H1 (cell line): ENCODE measurements around the gene ASAP2. TPM values are rescaled to one million over a fixed set of nuclear protein-coding genes. Genes with fewer than 3 reads are reported as not detected.

Experiments
- FOSL1 ChIP-seq: IDR thresholded peaks from 2 replicates; pipeline ENCODE4 v1.6.1; 2011; ENCODE audit warnings: mild to moderate bottlenecking, low read depth, low read length, moderate library complexity; ENCODE audit not compliant: insufficient read depth
- KDM1A ChIP-seq: fragments of 200-600, 300-600 bp; sonication (generic); IDR thresholded peaks from 2 replicates; pipeline ENCODE4 v1.7.1; 2016; ENCODE audit warnings: mild to moderate bottlenecking, low read length, borderline replicate concordance
- NANOG ChIP-seq: IDR thresholded peaks from 2 replicates; pipeline ENCODE4 v1.6.1; 2011; ENCODE audit warnings: low read length, low read depth, mild to moderate bottlenecking, inconsistent platforms; ENCODE audit not compliant: insufficient read depth, poor library complexity, severe bottlenecking
- RFX5 ChIP-seq: IDR thresholded peaks from 2 replicates; pipeline ENCODE4 v1.6.1; 2011; ENCODE audit warnings: low read depth, low read length, improper control_type of control experiment, borderline replicate concordance
- RXRA ChIP-seq: IDR thresholded peaks from 2 replicates; pipeline ENCODE4 v1.6.1; 2011; ENCODE audit warnings: low read depth, mild to moderate bottlenecking, low read length, moderate library complexity; ENCODE audit not compliant: insufficient read depth
- polyA plus RNA-seq, 7 experiments: library from polyadenylated mRNA; depleted of rRNA in 3 of 7; stranded (reverse) in 5 of 7; unstranded in 2 of 7; fragments of >200 nt in 5 of 7; fragments of 200-250 nt in 2 of 7; gene quantifications; 1 replicate in 5 of 7; 2 replicates in 1 of 7; 4 replicates in 1 of 7; pipeline versions ENCODE4 v1.2.1 to v1.2.3, GENCODE V29; 2011 to 2013; ENCODE audit warnings: missing spikeins in 2 of 7, mixed read lengths in 2 of 7
- total RNA-seq: library from RNA; stranded (reverse); fragmentation: NEBNext Ultra II Directional; extraction: Animal tissue kit (Norgen Biotek cat#: 25700); gene quantifications from 2 replicates; pipeline ENCODE4 v1.2.1, GENCODE V29; 2021

The ASAP2 gene
- total and polyA plus RNA-seq, 2 of the 8 experiments (the other 6 are each of a cell fraction or from before 2014, with no cell fraction given) = 10.2 to 18.7 TPM

GRCh38 chr2:9296559-9296958 is 89.9 kb downstream of the ASAP2 start (continued):
- TF ChIP-seq RXRA = no peak
- no peak for TF ChIP-seq NANOG
- TF ChIP-seq RFX5 = no peak
- TF ChIP-seq FOSL1 = no peak
- no peak for TF ChIP-seq KDM1A
